ENCODE measurements around the gene HSPBP1. TPM values are rescaled to one million over a fixed set of nuclear protein-coding genes. Genes with fewer than 3 reads are reported as not detected.

HSPBP1 gene
- total RNA-seq, 1 donor from 2014 or later, result 15.0 TPM

GRCh38 chr19:55265173-55265572 is 14.7 kb downstream of the HSPBP1 start:
- H3K4me3 ChIP-seq, result no peak overlapping the region
- peaks cover 2% of the 10 kb centered on the region for H3K4me1 ChIP-seq
- DNase-seq (ENCODE audit: low spot score), result no peak
- H4K20me1 ChIP-seq (ENCODE audit: low read depth), result no peaks in the 10 kb centered on the region
- H2AFZ ChIP-seq (replicated peaks), result no peak overlapping the region
- Mint-ChIP-seq H3K36me3 (peaks cover 19% of the 10 kb centered on the region), H3K4me1 (peaks cover 8% of the 10 kb centered on the region), H3K27me3 (ENCODE audit: insufficient read depth, low read depth) (peaks cover 8% of the 10 kb centered on the region), H3K4me3 (no peak overlapping the region), H3K9me3 (peaks cover 11% of the 10 kb centered on the region), H3K27ac (no peak overlapping the region)
- H3K36me3 ChIP-seq, result no peaks in the 10 kb centered on the region
- H3K9ac ChIP-seq, result no peak overlapping the region
- peaks cover 8% of the 10 kb centered on the region for H3F3A ChIP-seq (ENCODE audit: low read depth)
- no peaks in the 10 kb centered on the region for H3K27me3 ChIP-seq
- TF ChIP-seq EZH2phosphoT487 (IDR thresholded peaks at IDR 0.05) (no peak), EZH2 (IDR thresholded peaks at IDR 0.05) (no peak)
- TF ChIP-seq, protein P1, sequence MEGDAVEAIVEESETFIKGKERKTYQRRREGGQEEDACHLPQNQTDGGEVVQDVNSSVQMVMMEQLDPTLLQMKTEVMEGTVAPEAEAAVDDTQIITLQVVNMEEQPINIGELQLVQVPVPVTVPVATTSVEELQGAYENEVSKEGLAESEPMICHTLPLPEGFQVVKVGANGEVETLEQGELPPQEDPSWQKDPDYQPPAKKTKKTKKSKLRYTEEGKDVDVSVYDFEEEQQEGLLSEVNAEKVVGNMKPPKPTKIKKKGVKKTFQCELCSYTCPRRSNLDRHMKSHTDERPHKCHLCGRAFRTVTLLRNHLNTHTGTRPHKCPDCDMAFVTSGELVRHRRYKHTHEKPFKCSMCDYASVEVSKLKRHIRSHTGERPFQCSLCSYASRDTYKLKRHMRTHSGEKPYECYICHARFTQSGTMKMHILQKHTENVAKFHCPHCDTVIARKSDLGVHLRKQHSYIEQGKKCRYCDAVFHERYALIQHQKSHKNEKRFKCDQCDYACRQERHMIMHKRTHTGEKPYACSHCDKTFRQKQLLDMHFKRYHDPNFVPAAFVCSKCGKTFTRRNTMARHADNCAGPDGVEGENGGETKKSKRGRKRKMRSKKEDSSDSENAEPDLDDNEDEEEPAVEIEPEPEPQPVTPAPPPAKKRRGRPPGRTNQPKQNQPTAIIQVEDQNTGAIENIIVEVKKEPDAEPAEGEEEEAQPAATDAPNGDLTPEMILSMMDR (IDR thresholded peaks at IDR 0.05), result no peak
- H3K4me2 ChIP-seq, result no peak overlapping the region
- no peak overlapping the region for H3K27ac ChIP-seq
- H3K9me3 ChIP-seq (ENCODE audit: low read depth), result no peaks in the 10 kb centered on the region
- no peaks in the 10 kb centered on the region for H3K79me2 ChIP-seq (ENCODE audit: low read depth)

DNA sequence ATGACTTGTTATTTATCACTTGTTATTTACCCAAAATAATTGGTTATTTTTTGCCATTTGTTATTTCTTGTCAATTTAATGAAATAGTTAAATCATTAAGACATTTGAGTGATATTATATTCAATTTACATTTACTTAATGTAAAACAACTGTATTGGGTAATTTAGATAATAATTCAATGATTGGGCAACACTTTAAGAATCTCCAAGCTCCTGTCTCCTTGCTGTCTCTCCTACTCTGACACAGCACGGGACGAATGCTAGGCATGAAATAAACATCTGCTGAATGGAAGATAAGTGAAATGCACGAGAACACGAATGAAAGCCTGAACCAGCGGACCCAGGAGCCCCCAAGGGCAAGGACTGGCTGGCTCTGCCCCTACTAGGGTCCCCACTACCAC is 15.4 kb downstream of the HSPBP1 start:
- H3K27me3 Mint-ChIP-seq (ENCODE audit: insufficient read depth, low read depth), result peaks cover 8% of the 10 kb centered on the region
- H3K4me2 ChIP-seq, result no peak overlapping the region
- peaks cover 8% of the 10 kb centered on the region for H3K4me1 ChIP-seq
- H3K9me3 ChIP-seq (ENCODE audit: low read depth), result no peaks in the 10 kb centered on the region
- no peak overlapping the region for H2AFZ ChIP-seq (replicated peaks)
- no peak overlapping the region for H3K27ac ChIP-seq
- H3K9me3 Mint-ChIP-seq, result peaks cover 11% of the 10 kb centered on the region
- no peaks in the 10 kb centered on the region for H3K27me3 ChIP-seq
- H3K79me2 ChIP-seq (ENCODE audit: low read depth), result no peaks in the 10 kb centered on the region
- H3K27ac Mint-ChIP-seq, result no peak overlapping the region
- H3K36me3 ChIP-seq, result no peaks in the 10 kb centered on the region
- H3K4me1 Mint-ChIP-seq, result peaks cover 10% of the 10 kb centered on the region
- no peak for DNase-seq (ENCODE audit: low spot score)
- no peak overlapping the region for H3K4me3 ChIP-seq
- H4K20me1 ChIP-seq (ENCODE audit: low read depth), result no peaks in the 10 kb centered on the region
- H3F3A ChIP-seq (ENCODE audit: low read depth), result peaks cover 14% of the 10 kb centered on the region
- TF ChIP-seq, protein P1 (IDR thresholded peaks at IDR 0.05), result no peak
- TF ChIP-seq EZH2phosphoT487 (IDR thresholded peaks at IDR 0.05) (no peak), EZH2 (IDR thresholded peaks at IDR 0.05) (no peak)
- no peak overlapping the region for H3K4me3 Mint-ChIP-seq
- H3K36me3 Mint-ChIP-seq, result peaks cover 13% of the 10 kb centered on the region
- no peak overlapping the region for H3K9ac ChIP-seq

GRCh38 chr19:55262359-55262758 is 17.6 kb downstream of the HSPBP1 start:
- H3K9me3 ChIP-seq (ENCODE audit: low read depth), result no peaks in the 10 kb centered on the region
- Mint-ChIP-seq H3K4me1 (peaks cover 17% of the 10 kb centered on the region), H3K36me3 (peaks cover 7% of the 10 kb centered on the region), H3K27ac (no peak overlapping the region), H3K27me3 (ENCODE audit: insufficient read depth, low read depth) (peaks cover 8% of the 10 kb centered on the region), H3K9me3 (peaks cover 8% of the 10 kb centered on the region), H3K4me3 (no peak overlapping the region)
- TF ChIP-seq EZH2 (IDR thresholded peaks at IDR 0.05) (no peak), EZH2phosphoT487 (IDR thresholded peaks at IDR 0.05) (no peak)
- TF ChIP-seq, protein P1 (IDR thresholded peaks at IDR 0.05), result no peak
- peaks cover 13% of the 10 kb centered on the region for H3K79me2 ChIP-seq (ENCODE audit: low read depth)
- no peaks in the 10 kb centered on the region for H3K27me3 ChIP-seq
- H3F3A ChIP-seq (ENCODE audit: low read depth), result peaks cover 21% of the 10 kb centered on the region
- DNase-seq (ENCODE audit: low spot score), result no peak
- H3K4me3 ChIP-seq, result no peak overlapping the region
- no peaks in the 10 kb centered on the region for H3K36me3 ChIP-seq
- no peak overlapping the region for H2AFZ ChIP-seq (replicated peaks)
- no peak overlapping the region for H3K9ac ChIP-seq
- H4K20me1 ChIP-seq (ENCODE audit: low read depth), result peaks cover 9% of the 10 kb centered on the region
- H3K27ac ChIP-seq, result no peak overlapping the region
- H3K4me1 ChIP-seq, result peaks cover 10% of the 10 kb centered on the region
- H3K4me2 ChIP-seq, result no peak overlapping the region

All from neural progenitor cell (in vitro differentiated cells).